GM21360 (cell line): ENCODE measurements around the gene JADE3.
A peak's percentile ranks its signal among the peaks of the same experiment; 100 is the strongest.

Experiments used
- ATAC-seq: cut with Tn5 transposase; IDR thresholded peaks from one replicate; pipeline ENCODE4 v1.9.1; 2021; ENCODE audit warnings: mild to moderate bottlenecking, moderate library complexity; ENCODE audit not compliant: unreplicated experiment

The JADE3 gene

GRCh38 chrX:46912098-46912602, at the start of gene JADE3:
JADE3 (plus strand) TSS chrX:46912421; CDS start chrX:46984895, 72,474 bp downstream.
- ATAC-seq: no peak

GRCh38 chrX:46863072-46863471, 49.1 kb upstream of the JADE3 start:
- ATAC-seq: no peak

- no peak for ATAC-seq
Measured at GRCh38 chrX:46864606-46865005, 47.6 kb upstream of the JADE3 start.

GRCh38 chrX:46865281-46865680, 46.9 kb upstream of the JADE3 start:
- no peak for ATAC-seq

- no peak for ATAC-seq
Measured at GRCh38 chrX:46866726-46867125, 45.5 kb upstream of the JADE3 start.

- no peak for ATAC-seq
Measured at GRCh38 chrX:46873746-46874145, 38.5 kb upstream of the JADE3 start.

GRCh38 chrX:46876901-46877300, 35.3 kb upstream of the JADE3 start:
- ATAC-seq: no peak

GRCh38 chrX:46882266-46882665, 30.0 kb upstream of the JADE3 start:
- ATAC-seq: no peak

GRCh38 chrX:46884799-46885198, 27.4 kb upstream of the JADE3 start:
- no peak for ATAC-seq

- ATAC-seq: no peak
Measured at GRCh38 chrX:46898207-46898606, 14.0 kb upstream of the JADE3 start.

- peak; percentile 92 for ATAC-seq
Measured at GRCh38 chrX:46903458-46904242, 8.6 kb upstream of the JADE3 start.

GRCh38 chrX:46904626-46905025, 7.6 kb upstream of the JADE3 start:
- no peak for ATAC-seq

GRCh38 chrX:46910415-46910814, 1.8 kb upstream of the JADE3 start:
- no peak for ATAC-seq

- ATAC-seq: no peak
Measured at GRCh38 chrX:46912603-46913491, 626 bp downstream of the JADE3 start.

- ATAC-seq: no peak
Measured at GRCh38 chrX:46913667-46914066, 1.4 kb downstream of the JADE3 start.

GRCh38 chrX:46916273-46916672, 4.1 kb downstream of the JADE3 start:
- ATAC-seq: no peak

GRCh38 chrX:46917622-46918021, 5.4 kb downstream of the JADE3 start:
- no peak for ATAC-seq

- ATAC-seq: no peak
Measured at GRCh38 chrX:46918434-46918833, 6.2 kb downstream of the JADE3 start.

- no peak for ATAC-seq
Measured at GRCh38 chrX:46920235-46920634, 8.0 kb downstream of the JADE3 start.

- ATAC-seq: no peak
Measured at GRCh38 chrX:46922611-46923010, 10.4 kb downstream of the JADE3 start.

- no peak for ATAC-seq
Measured at GRCh38 chrX:46927718-46928117, 15.5 kb downstream of the JADE3 start.
